RPMI7951 (cell line): Measurements from ENCODE around the gene DHDDS. TPM values are rescaled to one million over a fixed set of nuclear protein-coding genes. Genes with fewer than 3 reads are reported as not detected.
"Not testable (repeated sequence)": the region's sequence is repeated elsewhere in the genome, so short reads cannot be mapped to it uniquely, and the experiment has no call there.

ENCODE experiments used
- DNase-seq: peaks from one replicate; pipeline ENCODE4 v3.0.0-alpha.2; 2012; ENCODE audit warnings: low read depth
- total RNA-seq: library from RNA; depleted of rRNA; stranded (reverse); fragments of >200 nt; shearing (Covaris generic); gene quantifications from 2 replicates; pipeline ENCODE4 v1.2.3, GENCODE V29; 2014; rRNA removed

The DHDDS gene
- total RNA-seq: 30.8 and 33.2 TPM in 2 replicates

- peak; percentile 97 for DNase-seq
Observed at GRCh38 chr1:26431979-26432695, at the start of gene DHDDS. Gene DHDDS, plus strand, starts transcription at chr1:26432321. Its CDS starts 625 bp downstream, at chr1:26432946.

DNA sequence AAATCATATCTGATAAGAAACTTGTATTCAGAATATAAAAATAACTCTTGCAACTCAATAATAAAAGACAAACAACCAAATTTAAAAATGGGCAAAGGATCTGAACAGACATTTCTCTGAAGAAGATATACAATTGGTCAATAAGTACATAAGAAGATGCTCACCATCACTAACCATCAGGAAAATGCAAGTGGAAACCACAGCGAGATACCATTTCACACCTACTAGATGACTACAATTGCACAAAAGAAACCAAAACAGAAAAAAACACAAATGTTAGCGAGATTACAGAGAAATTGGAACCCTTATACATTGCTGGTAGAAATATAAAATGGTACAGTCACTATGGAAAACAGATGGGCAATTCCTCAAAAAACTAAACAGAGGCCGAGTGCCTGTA is 48.0 kb upstream of the DHDDS start:
- no peak for DNase-seq

- DNase-seq: not testable (repeated sequence)
Observed at GRCh38 chr1:26385063-26385462, 47.1 kb upstream of the DHDDS start.

- DNase-seq: peak; percentile 76
Observed at GRCh38 chr1:26387447-26387846, 44.7 kb upstream of the DHDDS start.

DNA sequence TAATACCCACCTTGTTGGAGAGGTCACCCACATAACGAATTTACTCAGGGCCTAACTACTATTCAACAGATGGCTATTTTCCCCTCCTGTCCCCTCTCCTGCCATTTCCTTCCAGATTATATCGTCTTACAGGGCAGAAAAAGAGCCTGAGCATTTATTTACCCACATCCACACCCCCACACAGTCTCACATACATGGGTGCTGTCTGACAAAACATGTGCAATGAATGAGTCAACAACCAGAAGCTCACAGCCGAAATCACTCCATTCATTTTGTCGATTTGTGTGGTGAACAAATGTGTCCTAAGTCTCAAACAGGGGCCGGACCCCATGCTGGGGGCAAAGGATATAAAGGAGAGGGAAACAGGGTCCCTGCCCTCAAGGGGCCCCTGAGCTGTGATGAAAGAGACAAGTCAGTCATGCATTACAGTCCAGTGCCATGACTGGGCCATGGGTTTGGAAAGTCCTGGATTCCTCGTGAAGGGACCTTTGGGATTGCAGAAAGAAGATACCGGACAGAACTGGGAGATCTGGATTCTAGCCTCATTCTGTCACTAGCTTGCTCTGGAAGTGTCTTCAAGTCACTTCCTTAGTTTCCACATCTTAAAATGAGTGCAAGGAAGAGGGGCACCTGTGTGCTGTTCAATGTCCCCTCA is 43.2 kb upstream of the DHDDS start:
- DNase-seq: no peak

GRCh38 chr1:26389604-26390247 is 42.4 kb upstream of the DHDDS start:
- no peak for DNase-seq

DNA sequence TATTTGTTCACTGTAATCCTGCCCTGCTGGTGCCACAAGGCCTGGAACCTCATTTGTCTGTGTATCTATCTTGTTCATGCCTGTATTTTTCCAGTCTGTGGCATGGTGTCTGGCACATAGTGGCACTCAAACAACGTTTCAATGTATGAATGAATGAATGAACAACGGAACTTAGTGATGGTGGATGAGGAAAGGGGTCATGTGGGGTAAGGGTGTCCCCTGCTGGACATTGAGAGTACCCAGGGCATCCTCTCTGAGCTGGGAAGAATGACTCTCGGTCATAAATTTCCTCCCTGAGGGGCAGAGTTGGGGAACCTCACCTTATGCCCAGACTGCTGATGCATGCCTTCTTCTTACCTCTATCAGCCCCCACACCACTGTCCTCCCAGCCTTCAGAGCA is 40.7 kb upstream of the DHDDS start:
- peak; percentile 55 for DNase-seq

DNA sequence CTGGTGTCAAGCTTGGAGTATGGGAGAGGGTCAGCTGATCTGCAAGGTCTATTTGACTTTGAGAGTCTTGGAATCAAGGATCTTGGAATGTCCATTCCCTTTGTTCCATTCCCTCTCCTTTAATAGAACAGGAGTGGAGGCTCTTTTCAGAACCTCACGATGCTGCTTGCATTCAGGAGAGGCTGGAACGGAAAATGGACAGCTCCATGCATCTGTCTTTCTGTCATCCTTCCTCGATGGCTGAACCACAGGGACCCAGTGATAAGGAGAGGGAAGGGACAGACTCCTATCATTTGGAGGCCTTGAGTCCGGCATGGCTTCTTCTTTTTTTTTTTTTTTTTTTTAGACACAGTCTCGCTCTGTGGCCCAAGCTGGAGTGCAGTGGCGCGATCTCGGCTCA is 36.4 kb upstream of the DHDDS start:
- DNase-seq: no peak

DNA sequence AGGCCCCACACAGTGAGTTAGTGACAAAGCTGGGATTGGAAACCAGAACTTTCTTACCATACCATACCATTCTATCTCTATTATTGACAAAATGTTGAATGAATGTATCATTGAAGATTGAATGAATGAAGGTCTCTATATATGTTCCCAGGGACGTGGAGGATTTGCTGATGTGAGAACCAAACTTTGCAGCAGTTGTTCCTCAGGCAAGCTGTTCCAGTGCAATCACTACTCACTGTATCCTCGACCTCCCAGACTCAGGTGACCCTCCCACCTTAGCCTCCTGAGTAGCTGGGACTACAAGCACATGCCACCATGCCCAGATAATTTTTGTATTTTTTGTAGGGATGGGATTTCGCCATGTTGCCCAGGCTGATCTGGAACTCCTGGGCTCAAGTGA is 33.1 kb upstream of the DHDDS start:
- DNase-seq: no peak

- no peak for DNase-seq
Observed at GRCh38 chr1:26401891-26402290, 30.2 kb upstream of the DHDDS start.

GRCh38 chr1:26403656-26404055 is 28.5 kb upstream of the DHDDS start:
- no peak for DNase-seq

GRCh38 chr1:26404641-26405040 is 27.5 kb upstream of the DHDDS start:
- no peak for DNase-seq

GRCh38 chr1:26405281-26405915 is 26.7 kb upstream of the DHDDS start:
- no peak for DNase-seq

- DNase-seq: peak; percentile 64
Observed at GRCh38 chr1:26408604-26409003, 23.5 kb upstream of the DHDDS start.

- DNase-seq: no peak
Observed at GRCh38 chr1:26409191-26409807, 22.8 kb upstream of the DHDDS start.

DNA sequence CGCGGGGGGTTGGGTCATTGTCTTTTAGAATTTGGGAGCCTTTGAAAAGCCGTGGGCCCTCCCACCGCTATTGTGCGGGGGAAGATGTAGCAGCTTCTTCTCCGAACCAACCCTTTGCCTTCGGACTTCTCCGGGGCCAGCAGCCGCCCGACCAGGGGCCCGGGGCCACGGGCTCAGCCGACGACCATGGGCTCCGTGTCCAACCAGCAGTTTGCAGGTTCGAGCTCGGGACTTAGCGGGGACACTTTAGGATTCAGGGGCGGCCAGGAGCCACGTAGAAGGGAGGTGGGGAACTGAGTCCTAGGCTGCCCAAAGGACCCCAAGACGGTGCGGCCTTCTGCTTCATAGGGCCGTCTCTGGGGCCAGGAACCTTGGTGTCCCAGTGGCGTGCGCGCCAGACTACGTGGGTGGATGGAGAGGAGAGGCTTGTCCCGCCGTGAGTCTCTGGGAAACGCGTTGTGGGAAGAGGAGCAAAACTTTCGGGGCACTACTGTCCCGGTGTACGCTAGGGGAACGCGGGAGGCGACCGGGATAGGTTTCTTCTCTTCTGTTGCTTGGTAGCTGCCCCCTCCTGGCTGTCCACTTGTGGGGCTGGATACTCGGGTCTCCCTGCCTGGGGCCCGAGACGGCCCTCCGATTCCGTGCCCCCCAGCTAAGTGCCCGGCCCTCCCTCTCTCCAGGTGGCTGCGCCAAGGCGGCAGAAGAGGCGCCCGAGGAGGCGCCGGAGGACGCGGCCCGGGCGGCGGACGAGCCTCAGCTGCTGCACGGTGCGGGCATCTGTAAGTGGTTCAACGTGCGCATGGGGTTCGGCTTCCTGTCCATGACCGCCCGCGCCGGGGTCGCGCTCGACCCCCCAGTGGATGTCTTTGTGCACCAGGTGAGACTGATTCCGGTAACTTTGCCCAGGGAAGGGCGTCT is 21.2 kb upstream of the DHDDS start, which contains the start of gene LIN28A:
Gene LIN28A, plus strand, starts transcription at position 112 of the 918 bp plus-strand sequence. Its CDS starts 75 bp downstream, at position 187.
- DNase-seq: no peak

- DNase-seq: no peak
Observed at GRCh38 chr1:26411624-26412074, 20.5 kb upstream of the DHDDS start.

GRCh38 chr1:26412180-26412840 is 19.8 kb upstream of the DHDDS start:
- DNase-seq: no peak

GRCh38 chr1:26413031-26413430 is 19.1 kb upstream of the DHDDS start:
- DNase-seq: no peak

- DNase-seq: peak; percentile 51
Observed at GRCh38 chr1:26417111-26417759, 14.9 kb upstream of the DHDDS start.
